ENCODE measurements around the gene ELL2.

The ELL2 gene

DNA sequence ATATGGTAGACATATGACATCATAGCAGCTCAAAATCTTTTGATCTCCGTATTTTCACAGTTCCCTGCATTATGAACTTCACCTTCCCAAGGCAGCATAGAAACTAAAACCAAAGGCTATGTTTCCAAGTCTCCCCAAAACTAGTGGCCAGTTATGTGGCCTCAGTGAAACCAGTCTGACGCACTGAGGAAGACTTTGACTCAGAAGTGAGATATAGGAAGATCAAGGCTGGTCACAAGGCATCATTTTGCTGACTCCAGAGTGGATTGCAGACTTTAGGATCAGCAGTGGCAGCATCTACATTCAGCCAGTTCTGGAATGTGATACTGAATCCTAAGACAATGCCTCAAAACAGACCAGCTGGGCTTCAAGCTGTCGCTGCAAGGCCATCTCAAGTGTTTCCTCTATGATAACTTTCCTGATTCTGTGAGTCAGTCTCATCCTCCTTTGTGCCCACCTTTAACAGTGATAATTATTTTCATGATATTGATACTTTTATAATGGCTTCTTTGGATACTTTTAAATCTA lies 34.4 kb upstream of the ELL2 start:
- Histone ChIP-seq H3K27me3 (replicated peaks; ENCODE audit: control insufficient read depth, insufficient read depth, low read length) (no peaks in the 10 kb centered on the region), H3K4me3 (replicated peaks; ENCODE audit: low read depth, low read length) (no peak overlapping the region), H3K36me3 (ENCODE audit: control insufficient read depth, insufficient read depth, low read length) (no peaks in the 10 kb centered on the region)
- DNase-seq (ENCODE audit: extremely low read depth, insufficient read length), result no peak
- TF ChIP-seq, protein P1, sequence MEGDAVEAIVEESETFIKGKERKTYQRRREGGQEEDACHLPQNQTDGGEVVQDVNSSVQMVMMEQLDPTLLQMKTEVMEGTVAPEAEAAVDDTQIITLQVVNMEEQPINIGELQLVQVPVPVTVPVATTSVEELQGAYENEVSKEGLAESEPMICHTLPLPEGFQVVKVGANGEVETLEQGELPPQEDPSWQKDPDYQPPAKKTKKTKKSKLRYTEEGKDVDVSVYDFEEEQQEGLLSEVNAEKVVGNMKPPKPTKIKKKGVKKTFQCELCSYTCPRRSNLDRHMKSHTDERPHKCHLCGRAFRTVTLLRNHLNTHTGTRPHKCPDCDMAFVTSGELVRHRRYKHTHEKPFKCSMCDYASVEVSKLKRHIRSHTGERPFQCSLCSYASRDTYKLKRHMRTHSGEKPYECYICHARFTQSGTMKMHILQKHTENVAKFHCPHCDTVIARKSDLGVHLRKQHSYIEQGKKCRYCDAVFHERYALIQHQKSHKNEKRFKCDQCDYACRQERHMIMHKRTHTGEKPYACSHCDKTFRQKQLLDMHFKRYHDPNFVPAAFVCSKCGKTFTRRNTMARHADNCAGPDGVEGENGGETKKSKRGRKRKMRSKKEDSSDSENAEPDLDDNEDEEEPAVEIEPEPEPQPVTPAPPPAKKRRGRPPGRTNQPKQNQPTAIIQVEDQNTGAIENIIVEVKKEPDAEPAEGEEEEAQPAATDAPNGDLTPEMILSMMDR (IDR thresholded peaks at IDR 0.05; ENCODE audit: insufficient read depth, low read length, poor library complexity, severe bottlenecking), result no peak

DNA sequence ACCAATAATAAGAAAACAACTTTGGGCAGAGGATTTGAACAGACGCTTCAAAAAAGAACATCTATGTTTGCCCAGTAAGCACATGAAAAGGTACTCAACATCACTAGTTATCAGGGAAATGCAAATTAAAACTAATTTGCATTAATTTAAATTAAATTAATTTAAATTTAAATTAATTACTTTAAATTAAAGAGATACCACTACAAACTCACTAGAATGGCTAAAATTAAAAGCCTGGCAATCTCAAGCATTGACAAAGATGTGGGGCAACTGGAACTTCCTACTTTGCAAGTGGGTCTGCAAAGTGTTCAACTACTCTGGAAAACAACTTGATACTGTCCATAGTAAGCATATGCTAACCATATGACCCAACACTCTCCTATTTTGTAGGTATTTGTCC lies 32.1 kb upstream of the ELL2 start:
- TF ChIP-seq, protein P1 (IDR thresholded peaks at IDR 0.05; ENCODE audit: insufficient read depth, low read length, poor library complexity, severe bottlenecking), result no peak
- H3K4me3 ChIP-seq (replicated peaks; ENCODE audit: low read depth, low read length), result no peak overlapping the region
- DNase-seq (ENCODE audit: extremely low read depth, insufficient read length), result no peak
- H3K27me3 ChIP-seq (replicated peaks; ENCODE audit: control insufficient read depth, insufficient read depth, low read length), result no peaks in the 10 kb centered on the region
- no peaks in the 10 kb centered on the region for H3K36me3 ChIP-seq (ENCODE audit: control insufficient read depth, insufficient read depth, low read length)

GRCh38 chr5:95993266-95993665 lies 31.6 kb upstream of the ELL2 start:
- H3K36me3 ChIP-seq (ENCODE audit: control insufficient read depth, insufficient read depth, low read length), result no peaks in the 10 kb centered on the region
- TF ChIP-seq, protein P1 (IDR thresholded peaks at IDR 0.05; ENCODE audit: insufficient read depth, low read length, poor library complexity, severe bottlenecking), result no peak
- DNase-seq (ENCODE audit: extremely low read depth, insufficient read length), result no peak
- H3K27me3 ChIP-seq (replicated peaks; ENCODE audit: control insufficient read depth, insufficient read depth, low read length), result no peaks in the 10 kb centered on the region
- no peak overlapping the region for H3K4me3 ChIP-seq (replicated peaks; ENCODE audit: low read depth, low read length)

DNA sequence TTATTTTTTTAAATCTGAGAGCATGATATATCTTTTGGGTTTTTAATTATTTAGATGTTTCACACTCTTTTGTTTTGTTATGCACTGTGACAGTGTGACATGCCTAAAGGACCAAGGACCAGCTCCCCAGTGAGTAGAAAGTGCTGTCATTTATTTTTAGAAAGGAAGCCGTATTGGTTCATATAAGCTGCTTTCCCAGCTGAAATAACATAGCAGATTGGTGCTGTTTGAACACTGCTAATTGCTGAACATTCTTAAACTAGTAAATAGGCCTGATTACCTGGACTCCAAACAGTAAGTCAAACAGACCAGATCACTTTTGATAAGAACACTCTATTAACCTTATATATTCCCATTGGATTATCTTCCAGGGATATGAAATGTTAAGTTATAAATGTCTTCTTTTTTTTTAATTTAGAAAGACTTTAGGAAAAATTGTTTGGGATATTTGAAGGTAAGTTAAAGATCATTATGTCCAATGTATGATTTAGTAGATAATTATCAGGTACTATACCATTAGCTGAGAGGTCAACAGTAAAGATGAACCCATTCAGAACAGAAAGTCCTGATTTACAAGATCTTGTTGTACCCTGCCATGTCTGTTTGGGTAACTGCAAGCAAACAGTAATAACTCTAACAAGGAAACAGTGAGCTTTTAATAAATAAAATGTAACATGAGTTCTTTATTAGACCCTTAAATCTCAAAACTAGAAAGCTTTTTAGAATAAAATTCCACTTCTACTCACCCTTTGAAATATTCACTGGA lies 27.8 kb upstream of the ELL2 start:
- DNase-seq (ENCODE audit: extremely low read depth, insufficient read length), result no peak
- Histone ChIP-seq H3K4me3 (replicated peaks; ENCODE audit: low read depth, low read length) (no peak overlapping the region), H3K36me3 (ENCODE audit: control insufficient read depth, insufficient read depth, low read length) (no peaks in the 10 kb centered on the region), H3K27me3 (replicated peaks; ENCODE audit: control insufficient read depth, insufficient read depth, low read length) (no peaks in the 10 kb centered on the region)
- TF ChIP-seq, protein P1 (IDR thresholded peaks at IDR 0.05; ENCODE audit: insufficient read depth, low read length, poor library complexity, severe bottlenecking), result no peak

DNA sequence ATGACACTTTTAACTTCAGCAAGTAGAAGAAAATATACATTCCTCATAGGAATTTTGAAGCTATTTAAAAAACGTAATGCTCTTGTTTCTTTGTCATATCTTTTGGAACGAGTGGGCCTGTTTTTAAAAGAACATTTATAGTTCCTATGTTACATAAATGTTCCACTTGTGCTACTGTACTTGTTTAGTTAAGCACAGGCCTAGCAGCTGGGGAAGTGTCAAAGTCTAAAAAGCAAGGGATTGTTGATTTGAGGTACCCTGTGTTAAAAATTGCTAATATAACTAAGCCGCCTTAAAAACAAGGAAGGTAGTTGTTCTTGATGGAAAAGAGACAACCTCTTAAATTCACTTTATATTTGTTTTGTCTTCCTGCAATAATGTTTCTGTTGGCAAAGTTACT lies 27.2 kb upstream of the ELL2 start:
- TF ChIP-seq, protein P1 (IDR thresholded peaks at IDR 0.05; ENCODE audit: insufficient read depth, low read length, poor library complexity, severe bottlenecking), result no peak
- Histone ChIP-seq H3K27me3 (replicated peaks; ENCODE audit: control insufficient read depth, insufficient read depth, low read length) (no peaks in the 10 kb centered on the region), H3K36me3 (ENCODE audit: control insufficient read depth, insufficient read depth, low read length) (no peaks in the 10 kb centered on the region), H3K4me3 (replicated peaks; ENCODE audit: low read depth, low read length) (no peak overlapping the region)
- DNase-seq (ENCODE audit: extremely low read depth, insufficient read length), result no peak

Data from GM06990 (cell line).